ENCODE measurements around the gene TACC2.

- TF ChIP-seq CTCF (IDR thresholded peaks at IDR 0.05) (no peak), POLR2A (IDR thresholded peaks at IDR 0.05) (no peak), POLR2AphosphoS5 (IDR thresholded peaks at IDR 0.05; ENCODE audit: insufficient read depth in 1 of 2, low read depth in 1 of 2) (no peak)
These were observed 14.9 kb upstream of the TACC2 start for GRCh38 chr10:121974019-121974534.

Data from vagina (tissue), 2 donors.